ENCODE data around the gene DNAJC5. TPM values are rescaled to one million over a fixed set of nuclear protein-coding genes. Genes with fewer than 3 reads are reported as not detected.

DNAJC5 gene
- total and polyA plus RNA-seq, 2 of the 8 experiments (the other 6 are each of a cell fraction or from before 2014, with no cell fraction given) = 19.2 to 31.2 TPM

GRCh38 chr20:63968136-63968927 is 73.4 kb downstream of the DNAJC5 start:
- peaks cover 0 to 13% (median 5%) of the 10 kb centered on the region in 4 experiments; a peak in 6 of 7 replicates for H3K4me1 ChIP-seq (replicated peaks in 1 of 4; ENCODE audit: control insufficient read depth in 3 of 4, insufficient read depth in 4 of 4, low read length in 3 of 4)
- no peak overlapping the region for H3K18ac ChIP-seq (ENCODE audit: extremely low read depth, low read length)
- peaks cover 0 to 8% of the 10 kb centered on the region in 2 experiments for H4K20me1 ChIP-seq (replicated peaks in 1 of 2; ENCODE audit: control insufficient read depth in 1 of 2, insufficient read depth in 2 of 2, low read length in 2 of 2)
- peaks cover 15 to 38% (median 30%) of the 10 kb centered on the region in 4 experiments for H3K36me3 ChIP-seq (ENCODE audit: control insufficient read depth in 2 of 4, insufficient read depth in 4 of 4, low read length in 3 of 4)
- peaks cover 40 to 43% of the 10 kb centered on the region in 2 experiments for H3K9me3 ChIP-seq (ENCODE audit: insufficient read depth in 2 of 2, low read depth in 1 of 2, low read length in 1 of 2)
- POLR2A ChIA-PET (ENCODE audit: partially characterized antibody) = interaction anchor here (0.6 to 2.6 kb wide), 5 partner anchors 9 to 47 kb away, joined by 4 to 11 read pairs (median 4); partner anchors contain the start of gene UCKL1
- H3K14ac ChIP-seq (ENCODE audit: insufficient read length) = no peak overlapping the region
- no peak overlapping the region for H2BK15ac ChIP-seq (ENCODE audit: low read length)
- H2BK5ac ChIP-seq (ENCODE audit: low read depth, low read length) = no peak overlapping the region
- peak overlapping the region; percentile 81 for H3K4ac ChIP-seq (replicated peaks; ENCODE audit: insufficient read length, low read depth, low read length)
- H3K23ac ChIP-seq (ENCODE audit: insufficient read length) = no peak overlapping the region
- no peak overlapping the region for H3K27ac ChIP-seq (ENCODE audit: low read depth, low read length)
- TF ChIP-seq FOSL1 (IDR thresholded peaks at IDR 0.05; ENCODE audit: insufficient read depth, low read depth, low read length) (no peak), EGR1 (IDR thresholded peaks at IDR 0.05; ENCODE audit: borderline replicate concordance, low read depth, low read length) (no peak), SIRT6 (IDR thresholded peaks at IDR 0.05; ENCODE audit: low read length) (no peak), RBBP5 (IDR thresholded peaks at IDR 0.05; ENCODE audit: borderline replicate concordance, low read depth, low read length) (no peak), KDM1A (IDR thresholded peaks at IDR 0.05; ENCODE audit: borderline replicate concordance, low read length) (no peak), CEBPB (IDR thresholded peaks at IDR 0.05; ENCODE audit: low read depth, low read length) (no peak), TCF12 (IDR thresholded peaks at IDR 0.05; ENCODE audit: low read depth, low read length) (no peak), SP1 (IDR thresholded peaks at IDR 0.05; ENCODE audit: low read depth, low read length) (no peak), CBX5 (IDR thresholded peaks at IDR 0.05; ENCODE audit: low read depth, low read length) (no peak), CREB1 (IDR thresholded peaks at IDR 0.05) (no peak)
- no peak overlapping the region for H4K5ac ChIP-seq (ENCODE audit: insufficient read length, low read depth, low read length)
- H3K79me2 ChIP-seq (ENCODE audit: control insufficient read depth in 1 of 2, insufficient read depth in 2 of 2, low read length in 2 of 2) = no peaks in the 10 kb centered on the region; a peak in 1 of 4 replicates
- peaks cover 0 to 6% (median 2%) of the 10 kb centered on the region in 4 experiments; a peak in 2 of 7 replicates for H3K27me3 ChIP-seq (replicated peaks in 1 of 4; ENCODE audit: control insufficient read depth in 3 of 4, extremely low read depth in 1 of 4, insufficient read depth in 3 of 4, low read length in 3 of 4)
- no peak overlapping the region for H2BK120ac ChIP-seq (replicated peaks; ENCODE audit: low read depth, low read length)
- H4K8ac ChIP-seq (ENCODE audit: extremely low read depth, insufficient read depth, low read length) = 0 out of 2 replicates have a peak overlapping the region, but pooled peaks have one; percentile 28
- no peak for FAIRE-seq
- H2AFZ ChIP-seq (ENCODE audit: low read length) = no peak overlapping the region
- H3K79me1 ChIP-seq (ENCODE audit: low read depth, low read length) = peaks cover 4% of the 10 kb centered on the region
- no peak overlapping the region for H2AK5ac ChIP-seq (ENCODE audit: low read depth, low read length)
- peak overlapping the region in 1 of 4 experiments; percentile 50; a peak in 1 of 7 replicates for H3K9ac ChIP-seq (replicated peaks in 1 of 4; ENCODE audit: extremely low read depth in 1 of 4, low read depth in 3 of 4, low read length in 3 of 4)
- H3K4me2 ChIP-seq (ENCODE audit: insufficient read depth in 1 of 2, low read depth in 2 of 2, low read length in 2 of 2) = peak overlapping the region; percentile 75 to 76
- H2BK20ac ChIP-seq (ENCODE audit: low read length) = no peak overlapping the region
- CTCF ChIA-PET (ENCODE audit: partially characterized antibody) = interaction anchor here (1.4 kb wide), 1 partner anchor 34 kb away, joined by 4 read pairs; no protein-coding TSS in a partner anchor
- H3K56ac ChIP-seq (replicated peaks; ENCODE audit: insufficient read length, low read depth, low read length) = no peak overlapping the region
- 93% methylated on average over 13 of the region's 14 CpGs; no CpG with 5 or more reads in 1 of the 2 experiments for WGBS, 2 experiments (ENCODE audit: extremely low coverage in 1 of 2, insufficient coverage in 1 of 2, insufficient read length in 1 of 2, insufficient replicate concordance in 2 of 2, low coverage in 1 of 2, low lambda C conversion rate in 2 of 2, missing lambda C conversion rate in 1 of 2)
- H3K23me2 ChIP-seq (ENCODE audit: low read depth, low read length) = peaks cover 12% of the 10 kb centered on the region; the same call in 1 of the 2 replicates
- H2BK12ac ChIP-seq (ENCODE audit: low read depth, low read length) = no peak overlapping the region
- H3K4me3 ChIP-seq (ENCODE audit: extremely low read depth in 1 of 4, insufficient read depth in 2 of 4, low read depth in 3 of 4, low read length in 4 of 4) = peak overlapping the region; percentile 45 to 73 (median 56); a peak in 6 of 8 replicates
- H4K91ac ChIP-seq (replicated peaks; ENCODE audit: insufficient read length, low read length) = no peak overlapping the region
- no peak for DNase-seq (ENCODE audit: low read depth in 1 of 2, low spot score in 2 of 2)

Data from H1 (cell line).